ENCODE data around the gene COL17A1. TPM values are rescaled to one million over a fixed set of nuclear protein-coding genes. Genes with fewer than 3 reads are reported as not detected.

COL17A1 gene
- total and polyA plus RNA-seq, 2 of the 13 experiments (the other 11 are each of a cell fraction or from before 2014, with no cell fraction given) = 0.03 TPM; not detected in 1

- in situ Hi-C loops (cut with HindIII; ENCODE audit: extremely low pct_ligation_motif_present, low pct_unique_long_range_greater_than_20kb) (no loop called here), intact Hi-C loops (cut with micrococcal nuclease; ENCODE audit: unreplicated experiment) (no loop called here)
- no peaks in the 10 kb centered on the region for H3K9me3 ChIP-seq (ENCODE audit: low read length)
- H2AFZ ChIP-seq (ENCODE audit: low read length) = no peak overlapping the region
- ATAC-seq = no peak
- FAIRE-seq = no peak
- H4K20me1 ChIP-seq (ENCODE audit: insufficient read depth, low read length) = no peaks in the 10 kb centered on the region
- CTCF ChIA-PET (ENCODE audit: low intra/inter-chr PET ratio, low total read pairs) = no interaction called here
- no peak overlapping the region for H3K9ac ChIP-seq (ENCODE audit: insufficient read depth, low read depth, low read length)
- H3K4me2 ChIP-seq (ENCODE audit: low read depth, low read length) = no peak overlapping the region
- H3K4me1 ChIP-seq (ENCODE audit: insufficient read depth, low read length) = no peaks in the 10 kb centered on the region
- H3K36me3 ChIP-seq (replicated peaks in 1 of 2; ENCODE audit: control insufficient read depth in 1 of 2, insufficient read depth in 2 of 2, low read length in 2 of 2) = peaks cover 1 to 7% of the 10 kb centered on the region in 2 experiments; a peak in 2 of 5 replicates
- POLR2A ChIA-PET = no interaction called here
- no TSS peak for BruUV-seq (replicated peaks)
- no peak for TF ChIP-seq NFAT5 (CRISPR knock-in tag; IDR thresholded peaks at IDR 0.05)
- no peak for TF ChIP-seq NFRKB (IDR thresholded peaks at IDR 0.05)
- TF ChIP-seq ZNF264 (CRISPR knock-in tag; IDR thresholded peaks at IDR 0.05) = no peak
- TF ChIP-seq RFX5 (IDR thresholded peaks at IDR 0.05; ENCODE audit: low read depth, low read length) = no peak
- TF ChIP-seq CREB1 (IDR thresholded peaks at IDR 0.05) = no peak
- no peak for TF ChIP-seq CREB1 (CRISPR knock-in tag; IDR thresholded peaks at IDR 0.05)
- H3K79me2 ChIP-seq (ENCODE audit: insufficient read depth, low read length) = peaks cover 9% of the 10 kb centered on the region
- 94% methylated on average over 1 of the region's 1 CpG for WGBS (ENCODE audit: low lambda C conversion rate)
- H3K27me3 ChIP-seq (ENCODE audit: control insufficient read depth in 1 of 2, insufficient read depth in 2 of 2, low read length in 2 of 2) = no peaks in the 10 kb centered on the region
- H3K4me3 ChIP-seq (replicated peaks in 1 of 3; ENCODE audit: insufficient read depth in 1 of 3, low read depth in 2 of 3, low read length in 3 of 3) = no peak overlapping the region
- DNase-seq (ENCODE audit: low spot score) = no peak
- no peak overlapping the region for H3K27ac ChIP-seq (ENCODE audit: extremely low read length, insufficient read depth, low read length)
Observed at GRCh38 chr10:103990531-103990930, 95.1 kb downstream of the COL17A1 start.
